ENCODE data around the gene ACD.

Gene ACD

DNA sequence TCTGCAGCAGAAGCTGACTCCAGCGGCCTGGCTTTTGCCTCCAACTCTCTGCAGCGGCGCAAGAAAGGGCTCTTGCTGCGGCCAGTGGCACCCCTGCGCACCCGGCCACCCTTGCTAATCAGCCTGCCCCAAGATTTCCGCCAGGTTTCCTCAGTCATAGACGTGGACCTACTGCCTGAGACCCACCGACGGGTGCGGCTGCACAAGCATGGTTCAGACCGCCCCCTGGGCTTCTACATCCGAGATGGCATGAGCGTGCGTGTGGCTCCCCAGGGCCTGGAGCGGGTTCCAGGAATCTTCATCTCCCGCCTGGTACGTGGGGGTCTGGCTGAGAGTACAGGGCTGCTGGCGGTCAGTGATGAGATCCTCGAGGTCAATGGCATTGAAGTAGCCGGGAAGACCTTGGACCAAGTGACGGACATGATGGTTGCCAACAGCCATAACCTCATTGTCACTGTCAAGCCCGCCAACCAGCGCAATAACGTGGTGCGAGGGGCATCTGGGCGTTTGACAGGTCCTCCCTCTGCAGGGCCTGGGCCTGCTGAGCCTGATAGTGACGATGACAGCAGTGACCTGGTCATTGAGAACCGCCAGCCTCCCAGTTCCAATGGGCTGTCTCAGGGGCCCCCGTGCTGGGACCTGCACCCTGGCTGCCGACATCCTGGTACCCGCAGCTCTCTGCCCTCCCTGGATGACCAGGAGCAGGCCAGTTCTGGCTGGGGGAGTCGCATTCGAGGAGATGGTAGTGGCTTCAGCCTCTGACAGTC is 2.0 kb upstream of the ACD start:
- no peak overlapping the region for H3K9ac ChIP-seq (ENCODE audit: low read length)
- H3K9me3 ChIP-seq (ENCODE audit: control insufficient read depth, low read length), result no peaks in the 10 kb centered on the region
- H3K27me3 ChIP-seq (ENCODE audit: control insufficient read depth in 1 of 2, insufficient read depth in 1 of 2, low read length in 2 of 2), result no peaks in the 10 kb centered on the region
- no peak overlapping the region for H4K91ac ChIP-seq (ENCODE audit: low read length)
- no peak overlapping the region for H2AK5ac ChIP-seq (ENCODE audit: low read length, severe bottlenecking)
- H3K4me2 ChIP-seq (ENCODE audit: low read length, poor library complexity, severe bottlenecking), result no peak overlapping the region
- H2AFZ ChIP-seq (ENCODE audit: low read depth, low read length), result no peak overlapping the region
- no peak overlapping the region for H3K4ac ChIP-seq (ENCODE audit: low read depth in 1 of 2, low read length in 2 of 2)
- H3K14ac ChIP-seq (ENCODE audit: low read length in 2 of 2), result no peak overlapping the region
- peaks cover 25 to 44% of the 10 kb centered on the region in 2 experiments for H3K36me3 ChIP-seq (ENCODE audit: control insufficient read depth in 1 of 2, insufficient read depth in 2 of 2, low read depth in 1 of 2, low read length in 2 of 2)
- H2BK5ac ChIP-seq (ENCODE audit: low read depth, low read length, poor library complexity, severe bottlenecking), result no peak overlapping the region
- H2BK15ac ChIP-seq (ENCODE audit: low read depth, poor library complexity, severe bottlenecking), result no peak overlapping the region
- H4K8ac ChIP-seq (ENCODE audit: low read length), result no peak overlapping the region
- no peak for DNase-seq
- no peak overlapping the region for H3K27ac ChIP-seq (ENCODE audit: low read length, poor library complexity, severe bottlenecking)
- 94% methylated on average over 34 of the region's 34 CpGs for WGBS
- H2BK12ac ChIP-seq (ENCODE audit: low read length in 2 of 2), result no peak overlapping the region
- H3K4me1 ChIP-seq (ENCODE audit: control insufficient read depth, insufficient read depth, low read depth, low read length), result peaks cover 28% of the 10 kb centered on the region
- H3K23ac ChIP-seq (ENCODE audit: low read length in 2 of 2), result no peak overlapping the region
- no peak overlapping the region for H3K18ac ChIP-seq (ENCODE audit: low read depth in 1 of 2, low read length in 2 of 2)
- H3K79me1 ChIP-seq (replicated peaks; ENCODE audit: low read length, poor library complexity, severe bottlenecking), result peaks cover 11% of the 10 kb centered on the region
- H2BK120ac ChIP-seq (ENCODE audit: low read depth, low read length), result no peak overlapping the region
- H3K4me3 ChIP-seq (ENCODE audit: insufficient read depth in 1 of 2, low read depth in 1 of 2, low read length in 2 of 2), result no peak overlapping the region

DNA sequence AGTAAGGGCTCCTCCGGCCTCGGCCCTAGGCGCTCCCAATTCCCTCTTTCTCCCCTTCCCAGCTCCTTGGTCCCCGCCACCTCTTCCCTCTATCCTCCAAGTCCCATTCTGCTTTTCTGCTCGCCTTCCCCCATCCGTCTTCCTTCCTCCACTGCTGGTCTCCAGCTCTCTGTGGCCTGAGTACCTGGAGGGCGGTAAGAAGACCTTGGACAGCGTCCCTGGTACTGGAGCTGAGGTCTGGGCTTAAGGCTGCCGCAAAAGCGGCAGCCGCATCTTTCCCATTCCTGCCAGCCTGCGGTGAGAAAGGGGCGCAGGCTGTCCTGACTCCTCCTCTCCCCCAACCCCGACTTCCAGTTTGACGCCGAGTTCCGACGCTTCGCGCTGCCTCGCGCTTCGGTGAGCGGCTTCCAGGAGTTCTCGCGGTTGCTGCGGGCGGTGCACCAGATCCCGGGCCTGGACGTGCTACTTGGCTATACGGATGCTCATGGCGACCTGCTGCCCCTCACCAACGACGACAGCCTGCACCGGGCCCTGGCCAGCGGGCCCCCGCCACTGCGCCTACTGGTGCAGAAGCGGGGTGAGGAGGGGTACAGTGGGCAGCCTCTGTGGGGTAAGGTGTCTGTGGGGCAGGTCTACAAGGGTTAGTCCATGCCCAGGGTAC is 1.2 kb upstream of the ACD start:
- Histone ChIP-seq H3K4ac (ENCODE audit: low read depth in 1 of 2, low read length in 2 of 2) (no peak overlapping the region), H4K91ac (ENCODE audit: low read length) (peak overlapping the region; percentile 22), H3K4me1 (ENCODE audit: control insufficient read depth, insufficient read depth, low read depth, low read length) (peaks cover 24% of the 10 kb centered on the region), H3K18ac (ENCODE audit: low read depth in 1 of 2, low read length in 2 of 2) (no peak overlapping the region), H2AFZ (ENCODE audit: low read depth, low read length) (no peak overlapping the region), H2AK5ac (ENCODE audit: low read length, severe bottlenecking) (no peak overlapping the region), H3K4me2 (ENCODE audit: low read length, poor library complexity, severe bottlenecking) (peak overlapping the region; percentile 52), H3K27ac (ENCODE audit: low read length, poor library complexity, severe bottlenecking) (peak overlapping the region; percentile 18), H2BK12ac (ENCODE audit: low read length in 2 of 2) (no peak overlapping the region), H4K8ac (ENCODE audit: low read length) (no peak overlapping the region), H2BK120ac (ENCODE audit: low read depth, low read length) (no peak overlapping the region), H2BK5ac (ENCODE audit: low read depth, low read length, poor library complexity, severe bottlenecking) (no peak overlapping the region), H3K79me1 (replicated peaks; ENCODE audit: low read length, poor library complexity, severe bottlenecking) (peaks cover 11% of the 10 kb centered on the region), H3K14ac (ENCODE audit: low read length in 2 of 2) (no peak overlapping the region), H2BK15ac (ENCODE audit: low read depth, poor library complexity, severe bottlenecking) (no peak overlapping the region), H3K23ac (ENCODE audit: low read length in 2 of 2) (no peak overlapping the region), H3K4me3 (ENCODE audit: insufficient read depth in 1 of 2, low read depth in 1 of 2, low read length in 2 of 2) (peak overlapping the region; percentile 82 to 100), H3K36me3 (ENCODE audit: control insufficient read depth in 1 of 2, insufficient read depth in 2 of 2, low read depth in 1 of 2, low read length in 2 of 2) (peaks cover 25 to 49% of the 10 kb centered on the region in 2 experiments), H3K27me3 (ENCODE audit: control insufficient read depth in 1 of 2, insufficient read depth in 1 of 2, low read length in 2 of 2) (no peaks in the 10 kb centered on the region), H3K9me3 (ENCODE audit: control insufficient read depth, low read length) (no peaks in the 10 kb centered on the region), H3K9ac (ENCODE audit: low read length) (peak overlapping the region; percentile 37)
- peak; percentile 77 for DNase-seq
- WGBS, result 21% methylated on average over 38 of the region's 39 CpGs

DNA sequence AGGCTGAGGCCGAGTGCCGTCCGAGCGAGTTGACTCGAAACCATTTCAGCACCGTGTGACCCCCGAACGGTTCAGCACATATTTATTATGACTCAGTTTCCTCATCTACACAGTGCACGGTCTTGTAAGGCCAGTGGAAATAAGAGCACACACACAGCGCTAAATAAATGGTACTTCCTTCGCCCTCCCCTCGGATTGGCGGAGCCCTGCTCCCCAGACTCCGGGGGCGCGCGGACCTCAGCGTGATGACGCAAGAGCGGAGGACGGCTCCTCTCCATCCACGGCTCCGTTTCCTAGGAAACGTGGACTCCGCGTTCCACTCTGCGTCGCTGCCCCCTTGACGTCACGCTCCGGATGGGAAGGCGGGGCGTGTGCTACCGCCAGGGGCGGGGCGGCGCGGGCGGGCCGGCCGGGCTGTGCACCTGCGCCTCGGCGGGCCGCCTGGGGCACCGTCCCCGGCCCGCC is 536 bp upstream of the ACD start, which contains the start of gene PARD6A:
TSS of gene PARD6A (plus strand) at position 397 of the 465 bp plus-strand sequence. CDS start 79 bp downstream, outside the sequence.
- peaks cover 25 to 49% of the 10 kb centered on the region in 2 experiments for H3K36me3 ChIP-seq (ENCODE audit: control insufficient read depth in 1 of 2, insufficient read depth in 2 of 2, low read depth in 1 of 2, low read length in 2 of 2)
- H3K27me3 ChIP-seq (ENCODE audit: control insufficient read depth in 1 of 2, insufficient read depth in 1 of 2, low read length in 2 of 2), result peaks cover 0 to under 1% of the 10 kb centered on the region in 2 experiments
- peak within 1 kb of the TSS; percentile 3 to 62 for H3K18ac ChIP-seq (ENCODE audit: low read depth in 1 of 2, low read length in 2 of 2)
- WGBS, result under 1% methylated on average over 48 of the region's 48 CpGs
- peak within 1 kb of the TSS; percentile 100 for H3K9ac ChIP-seq (ENCODE audit: low read length)
- H3K14ac ChIP-seq (ENCODE audit: low read length in 2 of 2), result peak within 1 kb of the TSS in 1 of 2 experiments; percentile 19
- peak within 1 kb of the TSS in 1 of 2 experiments; percentile 47 for H3K23ac ChIP-seq (ENCODE audit: low read length in 2 of 2)
- peaks cover 19% of the 10 kb centered on the region for H3K4me1 ChIP-seq (ENCODE audit: control insufficient read depth, insufficient read depth, low read depth, low read length)
- no peak within 1 kb of the TSS for H2BK120ac ChIP-seq (ENCODE audit: low read depth, low read length)
- peak within 1 kb of the TSS; percentile 22 for H4K91ac ChIP-seq (ENCODE audit: low read length)
- H2BK5ac ChIP-seq (ENCODE audit: low read depth, low read length, poor library complexity, severe bottlenecking), result no peak within 1 kb of the TSS
- H3K9me3 ChIP-seq (ENCODE audit: control insufficient read depth, low read length), result no peaks in the 10 kb centered on the region
- H3K4me3 ChIP-seq (ENCODE audit: insufficient read depth in 1 of 2, low read depth in 1 of 2, low read length in 2 of 2), result peak within 1 kb of the TSS; percentile 82 to 100
- H3K4me2 ChIP-seq (ENCODE audit: low read length, poor library complexity, severe bottlenecking), result peak within 1 kb of the TSS; percentile 52
- H3K4ac ChIP-seq (ENCODE audit: low read depth in 1 of 2, low read length in 2 of 2), result peak within 1 kb of the TSS in 1 of 2 experiments; percentile 2
- H2BK15ac ChIP-seq (ENCODE audit: low read depth, poor library complexity, severe bottlenecking), result peak within 1 kb of the TSS; percentile 64
- peak within 1 kb of the TSS in 1 of 2 experiments; percentile 15 for H2BK12ac ChIP-seq (ENCODE audit: low read length in 2 of 2)
- DNase-seq, result peak; percentile 95
- peak within 1 kb of the TSS; percentile 82 for H3K27ac ChIP-seq (ENCODE audit: low read length, poor library complexity, severe bottlenecking)
- H2AFZ ChIP-seq (ENCODE audit: low read depth, low read length), result peak within 1 kb of the TSS; percentile 91
- peaks cover 8% of the 10 kb centered on the region for H3K79me1 ChIP-seq (replicated peaks; ENCODE audit: low read length, poor library complexity, severe bottlenecking)
- peak within 1 kb of the TSS; percentile 92 for H4K8ac ChIP-seq (ENCODE audit: low read length)
- H2AK5ac ChIP-seq (ENCODE audit: low read length, severe bottlenecking), result no peak within 1 kb of the TSS
